CD4-positive, alpha-beta T cell treated with Interleukin-6 at 100 ng/mL for 8 hours (primary cell): ENCODE measurements around the gene SLF2.
"Not testable (repeated sequence)": the region's sequence is repeated elsewhere in the genome, so short reads cannot be mapped to it uniquely, and the experiment has no call there.

Experiments used
- DNase-seq: peaks from one replicate; pipeline ENCODE4 v3.0.0-alpha.2; 2020; ENCODE audit warnings: mixed read lengths, low spot score

The SLF2 gene

GRCh38 chr10:100962351-100963080 lies 49.8 kb downstream of the SLF2 start:
- DNase-seq, result no peak

- no peak for DNase-seq
Observed at GRCh38 chr10:100963826-100964225, 51.1 kb downstream of the SLF2 start.

- no peak for DNase-seq
Observed at GRCh38 chr10:100965820-100966219, 53.1 kb downstream of the SLF2 start.

GRCh38 chr10:100966887-100967286 lies 54.1 kb downstream of the SLF2 start:
- no peak for DNase-seq

- no peak for DNase-seq
Observed at GRCh38 chr10:100967332-100967731, 54.6 kb downstream of the SLF2 start.

DNA sequence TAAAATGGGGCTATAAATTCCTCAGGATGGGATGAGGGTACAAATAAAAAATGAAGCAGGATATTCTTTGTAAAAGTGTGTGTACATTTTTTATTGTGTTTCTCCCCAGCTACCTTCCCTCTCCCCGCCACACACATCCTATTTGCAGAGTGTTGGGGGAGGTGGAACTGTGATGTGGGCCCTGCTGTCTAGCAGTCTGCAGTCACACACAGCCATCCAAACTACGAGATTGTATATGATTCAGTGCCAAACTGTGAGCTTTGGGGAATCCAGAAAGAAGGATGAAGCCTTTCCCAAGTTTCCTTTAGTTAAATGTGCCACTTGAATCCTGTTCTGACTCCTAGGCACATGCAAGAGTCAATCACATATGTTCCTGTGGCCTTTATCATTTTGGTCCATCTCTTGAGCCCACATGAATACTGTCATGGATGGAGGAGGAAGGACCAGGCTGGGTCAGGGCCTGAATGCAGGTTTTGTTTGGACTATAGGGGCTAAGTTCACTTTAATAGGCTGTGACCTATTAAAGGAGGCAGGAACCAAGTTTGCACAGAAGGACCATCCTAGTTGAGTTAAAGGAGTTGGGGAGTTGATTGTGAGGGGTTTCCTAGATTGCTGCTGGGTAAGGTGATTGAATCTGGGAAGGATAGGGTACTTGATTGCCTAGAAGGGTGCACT lies 55.4 kb downstream of the SLF2 start:
- no peak for DNase-seq

GRCh38 chr10:100968863-100969186 lies 56.1 kb downstream of the SLF2 start:
- DNase-seq, result no peak

DNA sequence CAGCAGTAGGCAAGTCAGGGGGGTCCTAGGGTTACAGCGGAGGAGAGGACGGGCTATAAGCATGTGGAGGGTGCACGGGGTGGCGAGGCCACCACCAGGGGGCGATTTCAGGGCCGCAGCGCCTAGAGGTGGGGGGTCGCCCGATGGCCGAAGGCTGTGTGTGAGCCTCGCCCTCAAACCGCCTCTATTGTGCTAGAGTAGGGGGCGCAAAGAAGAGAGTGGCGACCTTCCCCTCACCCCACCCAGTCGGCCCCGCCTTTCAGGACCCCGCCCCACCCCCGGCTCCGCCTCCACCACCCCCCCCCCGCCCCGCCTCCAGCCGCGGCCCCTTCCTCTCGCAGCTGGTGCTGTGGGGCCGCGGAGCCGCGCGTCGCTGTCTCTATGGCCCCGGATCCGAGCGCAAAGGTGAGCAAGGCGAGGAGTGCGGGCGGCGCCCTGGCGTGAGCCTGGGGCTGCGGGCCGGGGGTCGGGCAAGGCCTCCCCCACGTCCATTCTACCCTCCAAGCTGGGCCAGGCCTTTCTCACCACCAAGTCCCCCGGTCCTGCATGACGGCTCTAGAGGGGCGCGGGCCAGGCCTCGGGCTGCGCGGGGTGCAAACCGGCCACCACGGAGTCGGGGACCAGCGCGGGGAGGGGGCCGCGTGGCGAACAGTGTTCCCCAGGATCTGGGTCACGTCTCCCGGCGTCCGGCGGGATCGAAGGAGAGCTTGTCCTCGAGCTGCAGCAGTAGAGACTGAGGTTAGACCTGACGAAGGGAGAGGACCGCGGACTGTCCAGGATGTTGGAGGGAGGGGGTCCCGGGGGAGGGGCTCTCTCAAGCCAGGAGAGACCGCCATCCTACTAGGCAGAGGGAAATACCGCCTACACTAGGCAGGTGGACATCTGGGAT lies 56.7 kb downstream of the SLF2 start, which contains the start of gene SEMA4G:
SEMA4G (plus strand) TSS at position 318 of the 889 bp plus-strand sequence. CDS start 3,409 bp downstream, outside the sequence.
- DNase-seq, result peak; percentile 38

DNA sequence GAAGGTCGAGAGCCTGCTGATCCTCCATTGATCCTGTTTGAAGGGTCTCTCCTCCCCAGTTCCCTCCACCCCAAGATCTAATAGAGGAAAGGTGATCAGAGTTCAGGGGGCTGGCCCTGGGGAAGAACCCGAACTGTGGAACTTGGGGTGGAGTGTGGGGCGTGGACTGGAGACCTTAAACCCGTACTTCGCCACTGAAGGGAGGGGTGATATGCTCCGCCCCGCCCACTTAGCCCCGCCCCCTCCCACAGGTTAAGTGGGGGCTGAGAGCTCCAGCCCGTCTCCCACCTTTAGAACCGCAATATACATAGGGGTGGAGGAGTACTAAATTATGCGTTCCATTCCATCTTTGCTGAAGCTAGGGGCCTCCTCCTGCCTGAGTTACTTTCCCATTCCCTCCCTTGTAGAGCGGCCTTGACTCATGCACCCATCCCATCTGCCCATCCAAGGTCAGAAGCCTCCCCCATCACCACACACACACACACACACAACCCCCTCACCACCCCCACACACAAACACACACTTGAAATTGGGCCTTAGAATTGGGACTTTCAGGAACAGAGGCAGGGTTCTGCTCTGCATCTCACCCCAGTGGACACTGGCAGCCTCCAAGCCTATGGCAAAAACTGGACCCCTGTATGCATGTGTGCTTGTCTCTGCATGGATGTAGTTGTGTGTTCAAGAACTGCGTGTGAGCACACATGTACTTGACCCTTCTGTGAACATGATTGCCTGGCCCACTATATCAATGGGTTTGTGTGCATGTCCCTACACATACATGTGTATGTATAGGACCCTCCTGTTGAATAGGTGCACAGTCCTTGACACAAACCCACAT lies 57.5 kb downstream of the SLF2 start:
- DNase-seq, result no peak

DNA sequence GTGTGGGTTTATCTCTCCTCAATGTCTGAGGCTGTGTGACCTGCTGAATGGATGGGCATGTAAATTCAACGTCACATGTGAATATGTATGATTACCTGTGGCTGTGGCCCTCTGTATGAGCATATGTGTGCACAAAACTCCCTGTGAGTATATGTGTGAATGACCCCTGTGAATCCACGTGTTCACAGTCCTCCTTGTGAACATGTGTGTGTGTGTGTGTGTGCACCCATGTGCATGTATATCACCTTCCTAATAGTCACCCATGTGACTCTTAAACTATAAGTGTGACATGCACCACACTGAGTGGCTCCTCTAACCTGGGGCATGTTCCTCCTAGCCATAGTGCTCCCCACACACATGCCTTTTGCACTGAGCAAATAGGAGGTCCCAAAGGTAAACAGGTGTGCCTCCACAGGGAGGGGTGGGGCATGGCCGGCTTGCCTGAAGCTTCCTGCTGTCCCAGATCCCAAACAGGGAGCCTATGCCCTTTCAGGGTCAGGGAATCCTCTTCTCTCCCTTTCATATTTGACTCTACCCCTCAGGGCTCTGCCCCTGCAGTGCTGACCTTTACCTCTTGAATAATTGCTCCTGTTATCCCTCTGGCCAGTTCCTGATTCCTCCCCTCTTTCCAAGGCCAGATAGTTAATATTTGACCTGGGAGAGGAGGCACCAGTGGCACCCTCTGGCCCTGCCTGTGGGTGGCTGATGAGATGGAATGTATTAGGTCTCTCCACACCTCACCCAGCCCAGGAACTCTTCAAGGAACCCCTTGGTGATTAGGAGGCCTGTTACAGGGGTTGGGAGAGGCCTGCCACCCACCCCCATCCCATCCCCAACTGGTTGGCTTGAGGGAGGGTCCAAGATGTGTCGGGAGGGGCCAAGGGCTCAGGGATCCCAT lies 58.4 kb downstream of the SLF2 start:
- DNase-seq, result no peak

GRCh38 chr10:100972115-100972903 lies 59.5 kb downstream of the SLF2 start:
- no peak for DNase-seq

- DNase-seq, result no peak
Observed at GRCh38 chr10:100972904-100973535, 60.3 kb downstream of the SLF2 start.

DNA sequence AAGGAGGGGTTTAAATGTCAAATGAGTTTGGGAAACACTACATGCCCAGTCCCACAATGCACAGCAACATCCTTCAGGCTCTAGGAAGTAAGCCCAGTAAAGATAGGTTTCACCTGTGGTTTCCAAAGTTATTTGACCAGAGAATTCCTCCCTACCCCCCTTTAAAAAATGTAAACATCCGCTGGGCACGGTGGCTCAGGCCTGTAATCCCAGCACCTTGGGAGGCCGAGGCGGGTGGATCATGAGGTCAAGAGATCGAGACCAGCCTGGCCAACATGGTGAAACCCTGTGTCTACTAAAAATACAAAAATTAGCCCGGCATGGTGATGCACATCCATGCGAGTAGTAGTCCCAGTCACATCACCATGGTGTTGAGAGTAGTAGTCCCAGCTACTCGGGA lies 62.6 kb downstream of the SLF2 start:
- DNase-seq, result not testable (repeated sequence)

DNA sequence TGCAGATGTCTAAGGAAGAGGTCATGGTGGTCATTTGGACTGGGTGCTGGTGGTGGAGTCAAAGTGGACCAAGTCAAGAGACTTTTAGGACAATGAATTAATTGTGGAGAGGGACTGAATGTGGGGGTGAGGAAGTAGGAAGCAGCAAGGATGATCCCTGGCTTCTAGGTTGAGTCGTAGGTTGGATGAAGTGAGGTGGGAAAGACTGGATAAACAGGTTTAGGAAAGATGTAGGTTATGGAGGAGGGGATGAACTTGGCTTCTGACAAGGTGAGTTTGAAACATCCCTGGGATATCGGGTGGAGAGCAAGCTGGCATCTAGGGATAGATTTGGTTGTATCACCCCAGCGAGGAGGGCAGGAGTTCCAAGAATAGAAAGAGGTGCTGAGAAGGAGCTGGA lies 64.1 kb downstream of the SLF2 start:
- DNase-seq, result no peak

DNA sequence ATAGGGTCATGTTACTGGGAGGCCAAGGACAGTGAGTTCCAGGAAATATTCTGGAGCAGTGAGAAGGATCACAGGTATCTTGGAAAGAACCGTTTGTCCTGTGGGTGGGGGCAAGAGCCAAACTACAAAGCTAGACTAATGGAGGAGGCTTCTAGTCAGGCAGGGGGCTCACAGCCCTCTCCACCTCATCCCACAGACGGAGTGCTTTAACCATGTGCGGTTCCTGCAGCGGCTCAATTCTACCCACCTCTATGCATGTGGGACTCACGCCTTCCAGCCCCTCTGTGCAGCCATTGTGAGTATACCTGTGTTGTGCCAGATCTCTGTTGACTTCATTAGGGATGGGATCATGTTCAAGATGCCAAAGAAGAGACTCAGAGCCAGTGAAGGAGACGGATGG lies 64.7 kb downstream of the SLF2 start:
- DNase-seq, result no peak

DNA sequence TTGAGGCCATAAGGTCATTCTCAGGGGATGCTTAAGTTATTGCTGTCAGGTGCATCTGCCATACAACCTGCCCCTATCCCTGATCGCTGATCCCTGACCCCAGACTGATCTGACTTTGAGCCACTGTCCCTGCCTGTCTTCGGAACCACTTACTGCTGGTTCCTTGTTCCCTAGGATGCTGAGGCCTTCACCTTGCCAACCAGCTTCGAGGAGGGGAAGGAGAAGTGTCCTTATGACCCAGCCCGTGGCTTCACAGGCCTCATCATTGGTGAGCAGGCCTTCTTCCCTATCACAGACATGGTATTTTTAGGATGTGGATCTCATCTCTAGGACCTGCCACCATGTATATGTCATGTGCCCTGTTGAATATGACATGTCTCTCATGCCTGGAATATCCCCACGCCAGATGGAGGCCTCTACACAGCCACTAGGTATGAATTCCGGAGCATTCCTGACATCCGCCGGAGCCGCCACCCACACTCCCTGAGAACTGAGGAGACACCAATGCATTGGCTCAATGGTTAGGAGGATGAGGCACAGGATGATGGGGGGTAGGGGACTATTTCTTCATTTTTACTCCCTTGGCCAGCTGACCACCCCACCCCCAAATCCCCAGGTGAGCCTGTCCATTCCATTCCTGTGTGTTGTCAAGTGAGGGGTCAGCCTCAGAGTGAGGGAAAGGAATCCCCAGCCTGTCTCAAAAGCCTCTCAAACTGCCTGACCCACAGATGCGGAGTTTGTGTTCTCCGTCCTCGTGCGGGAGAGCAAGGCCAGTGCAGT lies 65.5 kb downstream of the SLF2 start:
- DNase-seq, result no peak

- DNase-seq, result no peak
Observed at GRCh38 chr10:100978901-100979195, 66.1 kb downstream of the SLF2 start.

DNA sequence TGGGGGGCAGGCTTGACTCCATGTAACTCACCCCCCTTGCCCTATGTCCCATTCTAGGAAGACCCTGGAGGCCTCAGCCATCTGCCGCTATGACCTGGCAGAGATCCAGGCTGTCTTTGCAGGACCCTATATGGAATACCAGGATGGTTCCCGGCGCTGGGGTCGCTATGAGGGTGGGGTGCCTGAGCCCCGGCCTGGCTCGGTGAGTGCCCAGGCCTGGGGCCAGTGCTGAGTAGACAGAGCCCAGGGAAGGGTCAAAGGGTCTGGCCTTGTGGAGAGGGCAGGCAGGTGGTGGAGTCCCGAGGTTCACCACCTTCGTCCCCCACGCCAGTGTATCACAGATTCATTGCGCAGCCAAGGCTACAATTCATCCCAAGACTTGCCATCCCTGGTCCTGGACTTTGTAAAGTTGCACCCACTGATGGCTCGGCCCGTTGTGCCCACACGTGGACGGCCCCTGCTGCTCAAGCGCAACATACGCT lies 67.1 kb downstream of the SLF2 start:
- DNase-seq, result no peak

DNA sequence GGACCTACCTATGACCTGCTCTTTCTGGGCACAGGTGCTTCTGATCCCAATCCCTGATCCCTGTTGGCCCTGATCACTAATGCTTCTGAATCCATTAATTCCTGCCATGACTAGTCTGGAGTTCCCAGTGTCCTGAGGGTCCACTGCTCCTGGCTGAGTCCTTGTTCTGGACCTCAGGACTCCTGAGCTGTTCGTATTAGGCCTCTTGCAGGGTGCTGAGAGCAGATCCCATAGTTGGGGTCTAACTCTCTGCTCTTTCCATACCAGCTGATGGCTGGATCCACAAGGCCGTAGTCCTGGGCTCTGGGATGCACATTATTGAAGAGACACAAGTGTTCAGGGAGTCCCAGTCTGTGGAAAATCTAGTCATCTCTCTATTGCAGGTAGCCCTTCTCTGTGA lies 67.5 kb downstream of the SLF2 start:
- DNase-seq, result no peak
